B cell (primary cell): ENCODE data around the gene INPP4A.

Experiments used
- CTCF ChIP-seq: fragments of 200-600 bp; IDR thresholded peaks from one replicate; pipeline ENCODE4 v1.8.0; 2022; ENCODE audit warnings: antibody characterized with exemption, mild to moderate bottlenecking
- EZH2 ChIP-seq: IDR thresholded peaks from 2 replicates; pipeline ENCODE4 v1.6.1; 2012; ENCODE audit warnings: borderline replicate concordance, low read depth, mild to moderate bottlenecking, moderate library complexity, low read length; ENCODE audit not compliant: insufficient read depth, poor library complexity, severe bottlenecking

GRCh38 chr2:98482362-98482761, 37.7 kb downstream of the INPP4A start:
- TF ChIP-seq CTCF (no peak), EZH2 (no peak)
